Suprapubic skin (tissue), 4 donors: Measurements from ENCODE around the gene ANTXR2. TPM values are rescaled to one million over a fixed set of nuclear protein-coding genes. Genes with fewer than 3 reads are reported as not detected.

Source experiments
- DNase-seq, 2 donors: peaks; one replicate each; pipeline ENCODE4 v3.0.0-alpha.2; 2019; ENCODE audit warnings: low spot score in 2 of 2
- H3K27ac ChIP-seq: fragments of 200-600 bp; sonication (generic); one replicate; pipeline ENCODE4 v1.5.1; 2019
- H3K27me3 ChIP-seq: fragments of 200-600 bp; sonication (generic); one replicate; pipeline ENCODE4 v1.5.1; 2019
- H3K36me3 ChIP-seq: fragments of 200-600 bp; sonication (generic); one replicate; pipeline ENCODE4 v1.5.1; 2019
- H3K4me1 ChIP-seq: fragments of 200-600 bp; sonication (generic); one replicate; pipeline ENCODE4 v1.5.1; 2019
- H3K4me3 ChIP-seq: fragments of 200-600 bp; sonication (generic); one replicate; pipeline ENCODE4 v1.5.1; 2019; ENCODE audit warnings: mild to moderate bottlenecking
- H3K9me3 ChIP-seq: fragments of 200-600 bp; sonication (generic); one replicate; pipeline ENCODE4 v1.5.1; 2019
- CTCF ChIP-seq, 2 donors: fragments of 200-600 bp in 1 of 2; fragments of 450-650 bp in 1 of 2; sonication (generic) in 1 of 2; IDR thresholded peaks; one replicate each; pipeline ENCODE4 v1.5.1; 2016 to 2019; ENCODE audit warnings: antibody characterized with exemption in 2 of 2, mild to moderate bottlenecking in 1 of 2, moderate library complexity in 1 of 2
- EP300 ChIP-seq: sonication (generic); formaldehyde crosslinking; IDR thresholded peaks from one replicate; pipeline ENCODE4 v1.6.1; 2017; ENCODE audit warnings: antibody characterized with exemption
- POLR2A ChIP-seq, 2 donors: fragments of 450-650 bp; IDR thresholded peaks; one replicate each; pipeline ENCODE4 v1.6.1; 2017; ENCODE audit warnings: antibody characterized with exemption in 2 of 2, mild to moderate bottlenecking in 2 of 2, moderate library complexity in 2 of 2
- POLR2AphosphoS5 ChIP-seq, 3 donors: sonication (generic); formaldehyde crosslinking; IDR thresholded peaks; one replicate each; pipeline ENCODE4 v1.6.1; 2017; ENCODE audit warnings: antibody characterized with exemption in 3 of 3
- WGBS: methylation state at CpG from one replicate; pipeline ENCODE4 v1.1.5; 2018; 5-methylcytosine and 5-hydroxymethylcytosine counted together
- total RNA-seq, 4 donors: library from RNA; depleted of rRNA; stranded (reverse); fragments of >200 nt; gene quantifications; one replicate each; pipeline ENCODE4 v1.1.0, GENCODE V29; 2016

Gene ANTXR2
- total RNA-seq, 4 donors from 2014 or later, result 9.8 to 22.2 (median 12.8) TPM

GRCh38 chr4:80026100-80026499 is 46.9 kb downstream of the ANTXR2 start:
- H3K36me3 ChIP-seq, result peaks cover 28% of the 10 kb centered on the region
- H3K9me3 ChIP-seq, result no peaks in the 10 kb centered on the region
- DNase-seq, result no peak
- H3K4me3 ChIP-seq, result no peak overlapping the region
- 89% methylated on average over 4 of the region's 4 CpGs for WGBS
- TF ChIP-seq EP300, result no peak
- no peak for TF ChIP-seq POLR2AphosphoS5 (IDR thresholded peaks at IDR 0.05)
- TF ChIP-seq CTCF (IDR thresholded peaks at IDR 0.05), result no peak
- TF ChIP-seq POLR2A (IDR thresholded peaks at IDR 0.05), result no peak
- no peak overlapping the region for H3K27ac ChIP-seq
- no peaks in the 10 kb centered on the region for H3K4me1 ChIP-seq
- no peaks in the 10 kb centered on the region for H3K27me3 ChIP-seq

- H3K9me3 ChIP-seq, result no peaks in the 10 kb centered on the region
- peaks cover 28% of the 10 kb centered on the region for H3K36me3 ChIP-seq
- H3K4me1 ChIP-seq, result no peaks in the 10 kb centered on the region
- 100% methylated on average over 1 of the region's 1 CpG for WGBS
- no peak overlapping the region for H3K4me3 ChIP-seq
- no peak overlapping the region for H3K27ac ChIP-seq
- DNase-seq, result no peak
- TF ChIP-seq EP300 (no peak), CTCF (IDR thresholded peaks at IDR 0.05) (no peak), POLR2A (IDR thresholded peaks at IDR 0.05) (no peak), POLR2AphosphoS5 (IDR thresholded peaks at IDR 0.05) (no peak)
- no peaks in the 10 kb centered on the region for H3K27me3 ChIP-seq
Measured at GRCh38 chr4:80024335-80024734, 48.7 kb downstream of the ANTXR2 start.

- no peaks in the 10 kb centered on the region for H3K9me3 ChIP-seq
- H3K27me3 ChIP-seq, result no peaks in the 10 kb centered on the region
- H3K27ac ChIP-seq, result no peak overlapping the region
- no peak overlapping the region for H3K4me3 ChIP-seq
- TF ChIP-seq POLR2A (IDR thresholded peaks at IDR 0.05) (no peak), CTCF (IDR thresholded peaks at IDR 0.05) (no peak), EP300 (no peak), POLR2AphosphoS5 (IDR thresholded peaks at IDR 0.05) (no peak)
- H3K36me3 ChIP-seq, result peaks cover 31% of the 10 kb centered on the region
- WGBS, result 81% methylated on average over 3 of the region's 3 CpGs
- H3K4me1 ChIP-seq, result no peaks in the 10 kb centered on the region
- DNase-seq, result no peak
Measured at GRCh38 chr4:80022282-80022681, 50.7 kb downstream of the ANTXR2 start.

- H3K27ac ChIP-seq, result no peak overlapping the region
- 87% methylated on average over 2 of the region's 2 CpGs for WGBS
Measured at GRCh38 chr4:80017125-80017854, 55.7 kb downstream of the ANTXR2 start.

More at GRCh38 chr4:80017125-80017854, 55.7 kb downstream of the ANTXR2 start:
- no peak for DNase-seq
- Histone ChIP-seq H3K9me3 (no peaks in the 10 kb centered on the region), H3K27me3 (no peaks in the 10 kb centered on the region), H3K4me3 (no peak overlapping the region), H3K36me3 (peaks cover 9% of the 10 kb centered on the region), H3K4me1 (peaks cover 8% of the 10 kb centered on the region)
- TF ChIP-seq EP300 (no peak), CTCF (IDR thresholded peaks at IDR 0.05) (no peak), POLR2A (IDR thresholded peaks at IDR 0.05) (no peak), POLR2AphosphoS5 (IDR thresholded peaks at IDR 0.05) (no peak)
